GM12878 (cell line): ENCODE measurements around the gene HDAC8. TPM values are rescaled to one million over a fixed set of nuclear protein-coding genes. Genes with fewer than 3 reads are reported as not detected.

Experiments
- ATAC-seq: fragments of 200-7000 bp; cut with Tn5 transposase; 3 replicates; pipeline ENCODE4 v1.9.1; 2020; ENCODE audit warnings: mild to moderate bottlenecking, moderate library complexity
- BruUV-seq: library from RNA; stranded (reverse); fragments of 400-500 nt; replicated peaks from 2 replicates; lab custom pipeline; 2021; lab: Mats Ljungman, UMichigan
- CTCF ChIA-PET: fragments of 300-600 bp; sonication (Branson Sonifier 250); formaldehyde crosslinking; extraction: SDS; loops from one replicate; lab custom pipeline; 2021; ENCODE audit warnings: inconsistent platforms; lab: Yijun Ruan, JAX
- POLR2A ChIA-PET: fragments of 350-600 bp; formaldehyde crosslinking; extraction: SDS; loops from one replicate; lab custom pipeline; 2021; ENCODE audit warnings: inconsistent platforms; lab: Charles Lee
- RAD21 ChIA-PET: fragments of 300-600 bp; sonication (Branson Sonifier 250); formaldehyde crosslinking; loops from one replicate; lab custom pipeline; 2023; ENCODE audit warnings: antibody characterized with exemption; ENCODE audit not compliant: unreplicated experiment; lab: Charles Lee
- SMC1A ChIA-PET: fragments of 300-600 bp; sonication (Branson Sonifier 250); formaldehyde crosslinking; loops from one replicate; lab custom pipeline; 2023; ENCODE audit not compliant: unreplicated experiment, uncharacterized antibody; lab: Charles Lee
- DNase-seq: peaks from one replicate; pipeline ENCODE4 v3.0.0-alpha.2; 2011; ENCODE audit warnings: low read depth, low spot score
- FAIRE-seq: peaks from 3 replicates; lab custom pipeline; 2011; peaks lifted over from hg19 to GRCh38; lab: Jason Lieb, UNC
- H2AFZ ChIP-seq: 2 replicates; pipeline ENCODE4 v1.6.0; 2011; ENCODE audit warnings: low read depth, low read length, control low read depth; ENCODE audit not compliant: control insufficient read depth
- H3K27ac ChIP-seq: 2 replicates; pipeline ENCODE4 v1.5.1; 2011; ENCODE audit warnings: control low read depth; ENCODE audit not compliant: control insufficient read depth, insufficient read depth
- H3K27me3 ChIP-seq, 2 experiments: replicated peaks in 1 of 2; 2 replicates each; pipeline versions ENCODE4 v1.6.0 to v1.6.1; 2011; ENCODE audit warnings: low read length in 1 of 2; ENCODE audit not compliant: control insufficient read depth in 2 of 2, insufficient read depth in 2 of 2
- H3K36me3 ChIP-seq, 2 experiments: 2 replicates each; pipeline ENCODE4 v1.5.1; 2011; ENCODE audit warnings: low read length in 1 of 2; ENCODE audit not compliant: control insufficient read depth in 2 of 2, insufficient read depth in 2 of 2
- H3K4me1 ChIP-seq: 2 replicates; pipeline ENCODE4 v1.6.1; 2011; ENCODE audit warnings: mild to moderate bottlenecking, low read length, moderate library complexity, mixed read lengths; ENCODE audit not compliant: control insufficient read depth, insufficient read depth
- H3K4me2 ChIP-seq: 2 replicates; pipeline ENCODE4 v1.6.0; 2011; ENCODE audit warnings: control low read depth; ENCODE audit not compliant: control insufficient read depth, insufficient read depth
- H3K4me3 ChIP-seq: fragments of 200-600 bp; sonication (generic); 2 replicates; pipeline ENCODE4 v1.5.1; 2016
- H3K79me2 ChIP-seq: 2 replicates; pipeline ENCODE4 v1.6.0; 2011; ENCODE audit warnings: low read length; ENCODE audit not compliant: control insufficient read depth, insufficient read depth
- H3K9ac ChIP-seq: 2 replicates; pipeline ENCODE4 v1.8.0; 2011; ENCODE audit warnings: low read length, control low read depth, mixed read lengths; ENCODE audit not compliant: control insufficient read depth, insufficient read depth
- H3K9me3 ChIP-seq: replicated peaks from 3 replicates; pipeline ENCODE4 v1.5.1; 2011; ENCODE audit warnings: mild to moderate bottlenecking, low read length; ENCODE audit not compliant: control insufficient read depth, insufficient read depth
- H4K20me1 ChIP-seq: 2 replicates; pipeline ENCODE4 v1.6.0; 2011; ENCODE audit not compliant: control insufficient read depth, insufficient read depth
- BCL3 ChIP-seq: IDR thresholded peaks from 2 replicates; pipeline ENCODE4 v1.6.1; 2011; ENCODE audit warnings: borderline replicate concordance, low read depth, mild to moderate bottlenecking, moderate library complexity, low read length; ENCODE audit not compliant: insufficient read depth, poor library complexity, severe bottlenecking
- CUX1 ChIP-seq: IDR thresholded peaks from 2 replicates; pipeline ENCODE4 v1.6.1; 2012; ENCODE audit warnings: improper control_type of control experiment, low read depth, low read length; ENCODE audit not compliant: insufficient replicate concordance
- HDAC6 ChIP-seq: fragments of 200-600 bp; sonication (generic); IDR thresholded peaks from one replicate; pipeline ENCODE4 v1.8.0; 2017; ENCODE audit warnings: antibody characterized with exemption; ENCODE audit not compliant: unreplicated experiment
- MEF2B ChIP-seq: fragments of 450-650 bp; IDR thresholded peaks from 2 replicates; pipeline ENCODE4 v1.6.1; 2018; ENCODE audit warnings: mild to moderate bottlenecking, moderate library complexity; ENCODE audit not compliant: partially characterized antibody, poor library complexity, severe bottlenecking
- MTA2 ChIP-seq: fragments of 450-650 bp; IDR thresholded peaks from 2 replicates; pipeline ENCODE4 v1.6.1; 2016; ENCODE audit warnings: low read depth, mild to moderate bottlenecking, moderate library complexity
- MTA3 ChIP-seq: IDR thresholded peaks from 2 replicates; pipeline ENCODE4 v1.6.1; 2012; ENCODE audit warnings: low read length, inconsistent platforms, borderline replicate concordance
- RUNX3 ChIP-seq: IDR thresholded peaks from 2 replicates; pipeline ENCODE4 v1.6.1; 2012; ENCODE audit warnings: low read length, inconsistent platforms
- SKIL ChIP-seq: fragments of 450-650 bp; IDR thresholded peaks from 2 replicates; pipeline ENCODE4 v1.6.1; 2017; ENCODE audit warnings: mild to moderate bottlenecking, low read depth, inconsistent platforms; ENCODE audit not compliant: poor library complexity, severe bottlenecking
- SPI1 ChIP-seq: IDR thresholded peaks from 2 replicates; pipeline ENCODE4 v1.6.1; 2011; ENCODE audit warnings: low read depth, mild to moderate bottlenecking, low read length, moderate library complexity, borderline replicate concordance; ENCODE audit not compliant: insufficient read depth
- ZBTB40 ChIP-seq: fragments of 450-650 bp; IDR thresholded peaks from 2 replicates; pipeline ENCODE4 v1.6.1; 2016; ENCODE audit warnings: mild to moderate bottlenecking, moderate library complexity, borderline replicate concordance
- ZSCAN29 ChIP-seq: fragments of 450-650 bp; IDR thresholded peaks from 2 replicates; pipeline ENCODE4 v1.6.1; 2017; ENCODE audit warnings: mild to moderate bottlenecking, moderate library complexity
- WGBS: methylation state at CpG from one replicate; pipeline ENCODE4 v1.1.6; 2016; ENCODE audit warnings: low lambda C conversion rate; ENCODE audit not compliant: insufficient replicate concordance, insufficient coverage; ENCODE audit errors: missing lambda C conversion rate; 5-methylcytosine and 5-hydroxymethylcytosine counted together
- in situ Hi-C: fragments of 300-500 bp; cut with MboI; formaldehyde crosslinking; loops from 9 replicates; pipeline ENCODE4 v1.14.3; 2018; ENCODE audit warnings: mixed read lengths
- intact Hi-C: fragments of 100-400 bp; cut with micrococcal nuclease; formaldehyde crosslinking; loops from one replicate; pipeline ENCODE4 v1.14.2; 2022; ENCODE audit not compliant: unreplicated experiment
- polyA plus RNA-seq, 11 experiments: library from polyadenylated mRNA; depleted of rRNA in 4 of 11; unstranded in 6 of 11; stranded (reverse) in 5 of 11; fragments of >200 nt; fragmentation: Nextera tagmentation in 4 of 11; fragmentation: Illumina TruSeq in 1 of 11; extraction: Ambion mirVana in 4 of 11; extraction: Trizol in 1 of 11; gene quantifications; 1 replicate in 1 of 11; 2 replicates in 10 of 11; pipeline versions ENCODE4 v1.2.1 to v1.2.3, GENCODE V29; 2011 to 2016; ENCODE audit warnings: inconsistent platforms in 2 of 11, missing spikeins in 2 of 11, low read depth in 1 of 11
- total RNA-seq, 4 experiments: library from RNA; depleted of rRNA in 3 of 4; stranded (reverse); fragments of >200 nt in 3 of 4; fragmentation: Illumina TruSeq in 1 of 4; extraction: Trizol in 1 of 4; gene quantifications; 2 replicates each; pipeline versions ENCODE4 v1.2.1 to v1.2.3, GENCODE V29; 2013 to 2021

Gene HDAC8
- total and polyA plus RNA-seq, 10 of the 15 experiments (the other 5 are each of a cell fraction or from before 2014, with no cell fraction given), result 18.1 to 34.7 (median 29.1) TPM

GRCh38 chrX:72409993-72410392 lies 162.7 kb downstream of the HDAC8 start:
- 50% methylated on average over 1 of the region's 1 CpG for WGBS
- no TSS peak for BruUV-seq
- H3K9me3 ChIP-seq, result no peaks in the 10 kb centered on the region
- ATAC-seq (no peak), DNase-seq (no peak), FAIRE-seq (no peak)
- no peaks in the 10 kb centered on the region for H3K79me2 ChIP-seq
- H3K4me1 ChIP-seq, result 0 out of 2 replicates have a peak, but pooled peaks cover 3% of the 10 kb centered on the region
- ChIA-PET RAD21 (no interaction called here), SMC1A (no interaction called here), CTCF (no interaction called here), POLR2A (no interaction called here)
- intact Hi-C loops, result no loop called here
- no peaks in the 10 kb centered on the region for H3K27me3 ChIP-seq
- H3K4me2 ChIP-seq, result no peak overlapping the region
- no peak overlapping the region for H3K4me3 ChIP-seq
- H4K20me1 ChIP-seq, result no peaks in the 10 kb centered on the region
- no peak overlapping the region for H3K27ac ChIP-seq
- in situ Hi-C loops, result no loop called here
- no peak overlapping the region for H3K9ac ChIP-seq
- no peak overlapping the region for H2AFZ ChIP-seq
- H3K36me3 ChIP-seq, result no peaks in the 10 kb centered on the region
- TF ChIP-seq ZBTB40, result no peak
- TF ChIP-seq HDAC6, result no peak
- no peak for TF ChIP-seq SPI1
- TF ChIP-seq MEF2B, result no peak
- no peak for TF ChIP-seq MTA3
- TF ChIP-seq BCL3, result no peak
- no peak for TF ChIP-seq MTA2
- no peak for TF ChIP-seq ZSCAN29
- TF ChIP-seq RUNX3, result no peak
- TF ChIP-seq CUX1, result no peak
- no peak for TF ChIP-seq SKIL
